Mucosa of descending colon (tissue), 3 donors: Measurements from ENCODE around the gene PLSCR3. TPM values are rescaled to one million over a fixed set of nuclear protein-coding genes. Genes with fewer than 3 reads are reported as not detected.

ENCODE experiments used
- ATAC-seq: fragments of 200-7000 bp; cut with Tn5 transposase; one replicate; pipeline ENCODE4 v1.9.1; 2020; ENCODE audit warnings: mild to moderate bottlenecking, moderate library complexity
- DNase-seq, 3 donors: peaks; one replicate each; pipeline ENCODE4 v3.0.0-alpha.2; 2020
- H3K36me3 ChIP-seq: fragments of 200-600 bp; one replicate; pipeline ENCODE4 v1.8.0; 2021; ENCODE audit warnings: low read depth, mild to moderate bottlenecking
- H3K4me1 ChIP-seq: fragments of 200-600 bp; one replicate; pipeline ENCODE4 v1.8.0; 2021; ENCODE audit warnings: low read depth, mild to moderate bottlenecking
- H3K4me3 ChIP-seq: fragments of 200-600 bp; one replicate; pipeline ENCODE4 v1.8.0; 2021; ENCODE audit warnings: mild to moderate bottlenecking
- H3K9me3 ChIP-seq: fragments of 200-600 bp; one replicate; pipeline ENCODE4 v1.8.0; 2021; ENCODE audit warnings: mild to moderate bottlenecking
- intact Hi-C, 2 donors: fragments of 100-400 bp; cut with DNase I in 1 of 2; cut with micrococcal nuclease in 1 of 2; formaldehyde crosslinking; loops; one replicate each; pipeline versions ENCODE4 v1.11.0 to v1.11.1; 2022; cut with DNase I, micrococcal nuclease
- total RNA-seq, 3 donors: library from RNA; stranded (reverse); fragmentation: NEBNext Ultra II Directional in 2 of 3; extraction: Animal tissue kit (Norgen Biotek cat#: 25700) in 2 of 3; gene quantifications; one replicate each; pipeline versions ENCODE4 v1.2.1 to v1.2.4, GENCODE V29; 2021 to 2023
- TF ChIP-seq, protein P1 (sequence below): fragments of 200-600 bp; IDR thresholded peaks from one replicate; pipeline ENCODE4 v1.8.0; 2022; ENCODE audit warnings: antibody characterized with exemption, mild to moderate bottlenecking
- donor health status: DM: no; HTN: no; CAD: no; lungs with moderate emphysema.
- donor health status: DM: no; HTN: no; CAD: no.
- donor health status: DM: no; HTN: yes; CAD: no.

The PLSCR3 gene
- total RNA-seq, 3 donors from 2014 or later = 5.5 to 21.6 (median 16.4) TPM

DNA sequence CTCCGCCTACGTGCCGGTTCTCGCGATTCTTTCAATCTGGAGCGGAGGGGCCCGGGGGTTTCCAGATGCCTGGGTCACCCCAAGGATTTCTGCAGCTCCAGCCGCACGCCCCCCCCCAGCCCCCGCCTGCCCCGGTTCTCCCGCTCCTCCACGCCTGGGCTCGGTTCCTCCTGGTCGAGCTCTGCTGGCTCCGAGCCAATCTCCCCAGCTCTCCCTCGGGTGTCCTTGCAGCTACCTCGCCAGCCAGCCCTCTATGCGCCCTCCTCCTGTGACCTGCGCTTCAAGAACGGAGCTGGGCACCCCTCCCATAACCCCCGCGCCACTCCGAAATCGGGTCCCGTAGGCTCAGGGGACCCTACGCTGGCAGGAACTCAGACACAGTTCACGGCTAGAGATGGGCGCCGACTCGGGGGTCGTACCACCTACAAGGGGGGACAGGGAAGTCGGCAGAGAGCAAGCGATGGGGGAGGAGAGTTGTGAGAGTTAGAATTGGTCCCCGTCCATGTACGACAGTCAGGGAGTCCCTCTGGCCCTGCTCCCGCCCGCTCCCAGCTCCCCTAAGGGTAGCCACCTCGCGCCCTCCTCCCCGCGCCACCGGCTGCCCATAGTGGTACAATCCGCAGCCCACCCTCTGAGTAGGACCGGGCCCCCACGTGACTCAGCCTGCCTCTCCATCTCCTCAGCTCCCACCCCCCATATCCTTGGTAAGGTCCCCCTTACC is 45.9 kb upstream of the PLSCR3 start:
- H3K9me3 ChIP-seq = no peaks in the 10 kb centered on the region
- H3K36me3 ChIP-seq = no peaks in the 10 kb centered on the region
- ATAC-seq = no peak
- intact Hi-C loops = no loop called here
- TF ChIP-seq, protein P1, sequence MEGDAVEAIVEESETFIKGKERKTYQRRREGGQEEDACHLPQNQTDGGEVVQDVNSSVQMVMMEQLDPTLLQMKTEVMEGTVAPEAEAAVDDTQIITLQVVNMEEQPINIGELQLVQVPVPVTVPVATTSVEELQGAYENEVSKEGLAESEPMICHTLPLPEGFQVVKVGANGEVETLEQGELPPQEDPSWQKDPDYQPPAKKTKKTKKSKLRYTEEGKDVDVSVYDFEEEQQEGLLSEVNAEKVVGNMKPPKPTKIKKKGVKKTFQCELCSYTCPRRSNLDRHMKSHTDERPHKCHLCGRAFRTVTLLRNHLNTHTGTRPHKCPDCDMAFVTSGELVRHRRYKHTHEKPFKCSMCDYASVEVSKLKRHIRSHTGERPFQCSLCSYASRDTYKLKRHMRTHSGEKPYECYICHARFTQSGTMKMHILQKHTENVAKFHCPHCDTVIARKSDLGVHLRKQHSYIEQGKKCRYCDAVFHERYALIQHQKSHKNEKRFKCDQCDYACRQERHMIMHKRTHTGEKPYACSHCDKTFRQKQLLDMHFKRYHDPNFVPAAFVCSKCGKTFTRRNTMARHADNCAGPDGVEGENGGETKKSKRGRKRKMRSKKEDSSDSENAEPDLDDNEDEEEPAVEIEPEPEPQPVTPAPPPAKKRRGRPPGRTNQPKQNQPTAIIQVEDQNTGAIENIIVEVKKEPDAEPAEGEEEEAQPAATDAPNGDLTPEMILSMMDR = no peak
- no peak overlapping the region for H3K4me3 ChIP-seq
- peaks cover 31% of the 10 kb centered on the region for H3K4me1 ChIP-seq
- DNase-seq = peak; percentile 49 to 69 (median 65)

DNA sequence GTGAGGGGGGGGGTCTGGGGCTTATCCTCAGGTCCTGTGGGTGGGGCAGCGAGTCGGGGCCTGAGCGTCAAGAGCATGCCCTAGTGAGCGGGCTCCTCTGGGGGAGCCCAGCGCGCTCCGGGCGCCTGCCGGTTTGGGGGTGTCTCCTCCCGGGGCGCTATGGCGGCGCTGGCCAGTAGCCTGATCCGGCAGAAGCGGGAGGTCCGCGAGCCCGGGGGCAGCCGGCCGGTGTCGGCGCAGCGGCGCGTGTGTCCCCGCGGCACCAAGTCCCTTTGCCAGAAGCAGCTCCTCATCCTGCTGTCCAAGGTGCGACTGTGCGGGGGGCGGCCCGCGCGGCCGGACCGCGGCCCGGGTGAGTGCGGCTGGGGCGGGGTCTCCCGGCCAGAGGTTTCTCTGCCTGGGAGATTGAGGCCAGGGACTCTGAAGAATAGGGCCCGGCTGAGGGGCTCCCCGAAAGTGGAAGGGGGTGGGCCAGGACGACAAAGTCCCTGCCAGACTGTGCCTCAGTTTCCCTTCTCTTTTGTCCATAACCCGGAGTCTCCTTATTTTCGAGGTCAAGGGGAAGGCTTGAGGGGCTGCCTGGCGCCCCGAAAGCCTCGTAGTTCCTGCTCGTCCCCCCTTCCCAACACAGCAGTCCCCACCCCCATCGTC is 45.3 kb upstream of the PLSCR3 start, which contains the start of gene FGF11:
TSS of gene FGF11 (plus strand) at position 51 of the 651 bp plus-strand sequence. CDS start at position 160, 109 bp downstream.
- ATAC-seq (no peak), DNase-seq (peak in 1 of 3 donors; percentile 43)
- TF ChIP-seq, protein P1 = no peak
- Histone ChIP-seq H3K36me3 (no peaks in the 10 kb centered on the region), H3K4me1 (peaks cover 26% of the 10 kb centered on the region), H3K4me3 (no peak within 1 kb of the TSS), H3K9me3 (no peaks in the 10 kb centered on the region)
- intact Hi-C loops = no loop called here

DNA sequence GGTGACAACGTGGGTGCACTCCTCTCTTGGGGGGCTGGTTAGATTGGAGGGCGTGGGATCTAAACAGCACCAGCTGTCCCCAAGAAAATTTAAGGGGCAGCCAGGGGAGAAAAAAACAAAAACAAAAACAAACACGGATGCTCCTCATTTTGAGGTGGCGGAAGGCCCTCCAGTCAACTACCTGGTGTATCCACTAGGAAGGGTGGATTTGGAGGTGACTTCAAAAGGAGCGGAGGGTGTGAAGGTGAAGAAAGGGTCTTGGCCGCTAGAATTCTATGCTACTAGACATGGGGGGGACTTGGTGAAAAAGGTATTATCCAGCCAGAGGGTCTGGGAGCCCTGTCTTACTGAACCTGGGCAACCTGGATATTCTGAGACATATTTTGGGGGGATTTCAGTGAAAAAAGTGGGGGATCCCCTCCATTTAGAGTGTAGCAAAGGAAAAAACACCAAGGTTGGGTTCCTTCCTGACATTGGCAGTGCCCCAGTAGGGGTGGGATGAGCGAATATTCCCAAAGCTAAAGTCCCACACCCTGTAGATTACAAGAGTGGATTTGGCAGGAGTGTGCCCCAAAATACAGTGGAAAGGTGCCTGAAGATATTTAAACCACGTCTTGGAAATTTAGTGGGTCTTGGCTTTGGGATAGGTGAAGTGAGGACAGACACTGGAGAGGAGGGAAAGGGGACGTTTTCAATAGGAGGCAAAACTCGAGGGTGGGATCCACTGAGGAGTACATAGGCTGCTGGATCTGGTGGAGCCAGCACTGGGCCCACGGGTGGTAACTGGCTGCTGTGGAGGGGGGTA is 44.5 kb upstream of the PLSCR3 start:
- H3K9me3 ChIP-seq = no peaks in the 10 kb centered on the region
- H3K4me1 ChIP-seq = peaks cover 26% of the 10 kb centered on the region
- no peaks in the 10 kb centered on the region for H3K36me3 ChIP-seq
- ATAC-seq = no peak
- intact Hi-C loops = no loop called here
- TF ChIP-seq, protein P1 = no peak
- no peak overlapping the region for H3K4me3 ChIP-seq
- DNase-seq = no peak

DNA sequence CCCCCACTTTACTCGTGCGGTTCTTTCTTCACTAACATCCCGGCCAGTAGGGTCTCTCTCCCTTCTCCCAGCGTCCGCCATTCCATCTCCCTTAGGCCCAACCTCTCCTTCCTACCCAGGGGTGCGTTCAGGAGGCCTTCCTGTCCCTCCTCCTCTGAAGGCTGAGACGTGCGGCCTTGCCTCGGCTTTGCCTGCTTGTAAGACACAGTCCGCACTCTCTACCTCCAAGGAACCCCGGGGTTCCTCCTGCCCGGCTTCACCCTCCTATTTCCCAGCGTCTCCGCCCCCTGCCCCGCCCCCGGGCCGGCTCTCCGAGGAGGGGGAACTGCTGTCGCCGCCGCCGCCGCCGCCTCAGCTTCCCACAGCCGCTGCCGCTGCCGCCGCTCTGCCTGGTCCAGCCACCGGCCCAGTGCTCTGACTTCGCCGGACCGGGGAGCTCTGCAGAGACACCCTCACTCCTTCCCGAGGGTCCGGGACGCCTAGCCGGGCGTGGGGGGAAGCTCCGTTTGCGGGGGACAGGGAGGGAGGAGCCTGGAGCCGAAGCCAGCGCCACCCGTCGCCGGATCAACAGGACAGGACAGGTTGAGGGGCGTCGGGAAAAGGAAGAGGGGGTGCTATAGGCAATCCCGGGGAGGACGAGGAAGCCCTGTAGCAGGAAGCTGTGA is 43.8 kb upstream of the PLSCR3 start:
- TF ChIP-seq, protein P1 = no peak
- Histone ChIP-seq H3K36me3 (no peaks in the 10 kb centered on the region), H3K9me3 (no peaks in the 10 kb centered on the region), H3K4me1 (peaks cover 26% of the 10 kb centered on the region), H3K4me3 (no peak overlapping the region)
- ATAC-seq (no peak), DNase-seq (peak; percentile 60 to 80 (median 75))
- intact Hi-C loops = no loop called here

DNA sequence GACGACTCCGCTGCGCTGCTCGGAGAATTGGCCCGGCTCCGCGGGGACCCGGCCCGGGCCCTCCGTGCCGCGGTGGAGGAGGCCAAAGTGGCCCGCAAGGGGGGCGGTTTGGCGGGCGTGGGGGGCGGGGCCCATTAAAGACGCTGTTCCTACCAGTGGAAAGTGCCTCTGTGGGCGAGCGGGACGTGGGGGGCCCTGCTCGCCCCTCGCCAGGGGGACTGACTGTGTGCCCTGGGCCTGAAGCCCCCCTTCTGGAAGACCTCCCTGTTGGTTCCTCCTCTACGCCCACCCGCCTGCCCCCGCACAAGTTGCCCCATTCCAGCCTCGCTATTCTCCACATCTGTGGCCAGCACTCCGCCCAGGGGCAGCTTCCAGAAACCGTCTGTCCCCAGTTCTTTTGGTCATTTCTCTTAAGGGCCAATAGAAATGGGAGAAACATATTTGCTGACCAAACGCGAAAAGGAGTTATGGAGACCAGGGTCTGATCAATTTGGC is 43.1 kb upstream of the PLSCR3 start:
- no peak for ATAC-seq
- intact Hi-C loops = no loop called here
- DNase-seq = no peak
- Histone ChIP-seq H3K4me3 (no peak overlapping the region), H3K9me3 (no peaks in the 10 kb centered on the region), H3K36me3 (no peaks in the 10 kb centered on the region), H3K4me1 (peaks cover 26% of the 10 kb centered on the region)
- TF ChIP-seq, protein P1 = no peak
